ENCODE results near the gene GGTLC3.
"Not testable (repeated sequence)": the region's sequence is repeated elsewhere in the genome, so short reads cannot be mapped to it uniquely, and the experiment has no call there.

The GGTLC3 gene

GRCh38 chr22:18518061-18518460, at the start of gene GGTLC3:
GGTLC3 (minus strand) TSS chr22:18518161; CDS start chr22:18517897, 264 bp downstream.
- not testable (repeated sequence) for H4K20me1 ChIP-seq, H3K9me3 ChIP-seq, H3K27me3 ChIP-seq

GRCh38 chr22:18560099-18560974, 42.4 kb upstream of the GGTLC3 start:
- H3K4me1 ChIP-seq, H3K27me3 ChIP-seq, H3K4me3 ChIP-seq, H4K20me1 ChIP-seq, H3K27ac ChIP-seq, H3K9me3 ChIP-seq, H3K36me3 ChIP-seq, H3K4me2 ChIP-seq, H3K9ac ChIP-seq: not testable (repeated sequence)

More at GRCh38 chr22:18518061-18518460, at the start of gene GGTLC3:
- H3K36me3 ChIP-seq, H3K27ac ChIP-seq, H3K4me3 ChIP-seq, H3K4me1 ChIP-seq, H3K9ac ChIP-seq, H3K4me2 ChIP-seq: not testable (repeated sequence)

GRCh38 chr22:18558939-18559338, 41.0 kb upstream of the GGTLC3 start:
- not testable (repeated sequence) for H4K20me1 ChIP-seq, H3K36me3 ChIP-seq, H3K9ac ChIP-seq, H3K9me3 ChIP-seq, H3K4me3 ChIP-seq, H3K27me3 ChIP-seq, H3K27ac ChIP-seq, H3K4me2 ChIP-seq, H3K4me1 ChIP-seq

GRCh38 chr22:18558516-18558915, 40.6 kb upstream of the GGTLC3 start:
- not testable (repeated sequence) for H3K4me1 ChIP-seq, H3K9me3 ChIP-seq, H3K27me3 ChIP-seq, H3K27ac ChIP-seq, H3K9ac ChIP-seq, H3K36me3 ChIP-seq, H3K4me3 ChIP-seq, H3K4me2 ChIP-seq, H4K20me1 ChIP-seq

- H3K36me3 ChIP-seq = not testable (repeated sequence)
Observed at GRCh38 chr22:18554280-18555256, 36.6 kb upstream of the GGTLC3 start.

GRCh38 chr22:18552839-18553597, 35.1 kb upstream of the GGTLC3 start:
- not testable (repeated sequence) for H3K4me2 ChIP-seq, H4K20me1 ChIP-seq, H3K4me1 ChIP-seq, H3K9ac ChIP-seq, H3K27ac ChIP-seq, H3K4me3 ChIP-seq, H3K36me3 ChIP-seq, H3K9me3 ChIP-seq, H3K27me3 ChIP-seq

More at GRCh38 chr22:18554280-18555256, 36.6 kb upstream of the GGTLC3 start:
- H3K4me1 ChIP-seq, H4K20me1 ChIP-seq, H3K9ac ChIP-seq, H3K4me3 ChIP-seq, H3K4me2 ChIP-seq, H3K27ac ChIP-seq, H3K9me3 ChIP-seq, H3K27me3 ChIP-seq: not testable (repeated sequence)

- H3K27ac ChIP-seq, H3K4me1 ChIP-seq, H3K9me3 ChIP-seq, H3K4me2 ChIP-seq, H4K20me1 ChIP-seq, H3K36me3 ChIP-seq, H3K9ac ChIP-seq, H3K4me3 ChIP-seq, H3K27me3 ChIP-seq: not testable (repeated sequence)
Observed at GRCh38 chr22:18551046-18551445, 33.1 kb upstream of the GGTLC3 start.

- H3K27me3 ChIP-seq, H3K9ac ChIP-seq, H4K20me1 ChIP-seq, H3K9me3 ChIP-seq, H3K36me3 ChIP-seq, H3K4me1 ChIP-seq, H3K4me2 ChIP-seq, H3K27ac ChIP-seq, H3K4me3 ChIP-seq: not testable (repeated sequence)
Observed at GRCh38 chr22:18549458-18550179, 31.7 kb upstream of the GGTLC3 start.

- not testable (repeated sequence) for H3K4me2 ChIP-seq, H4K20me1 ChIP-seq, H3K9ac ChIP-seq, H3K27ac ChIP-seq, H3K4me3 ChIP-seq, H3K36me3 ChIP-seq, H3K27me3 ChIP-seq, H3K4me1 ChIP-seq, H3K9me3 ChIP-seq
Observed at GRCh38 chr22:18544615-18545014, 26.7 kb upstream of the GGTLC3 start.

GRCh38 chr22:18543400-18543799, 25.4 kb upstream of the GGTLC3 start:
- not testable (repeated sequence) for H3K9ac ChIP-seq, H3K36me3 ChIP-seq, H3K4me2 ChIP-seq, H3K27me3 ChIP-seq, H3K4me3 ChIP-seq, H3K27ac ChIP-seq, H3K9me3 ChIP-seq, H4K20me1 ChIP-seq, H3K4me1 ChIP-seq

GRCh38 chr22:18539994-18540393, 22.0 kb upstream of the GGTLC3 start:
- H3K9ac ChIP-seq, H3K27me3 ChIP-seq, H3K9me3 ChIP-seq, H3K36me3 ChIP-seq, H3K4me3 ChIP-seq, H4K20me1 ChIP-seq, H3K4me2 ChIP-seq, H3K4me1 ChIP-seq, H3K27ac ChIP-seq: not testable (repeated sequence)

GRCh38 chr22:18534315-18534714, 16.4 kb upstream of the GGTLC3 start:
- not testable (repeated sequence) for H3K9me3 ChIP-seq, H3K9ac ChIP-seq, H3K27ac ChIP-seq, H3K4me3 ChIP-seq, H3K36me3 ChIP-seq, H3K27me3 ChIP-seq, H3K4me2 ChIP-seq, H3K4me1 ChIP-seq, H4K20me1 ChIP-seq

GRCh38 chr22:18533633-18534032, 15.7 kb upstream of the GGTLC3 start:
- H3K4me1 ChIP-seq, H4K20me1 ChIP-seq, H3K4me3 ChIP-seq, H3K27me3 ChIP-seq, H3K9ac ChIP-seq, H3K27ac ChIP-seq, H3K9me3 ChIP-seq, H3K36me3 ChIP-seq, H3K4me2 ChIP-seq: not testable (repeated sequence)

Measured in BLaER1 (cell line).